GM12872 (cell line): ENCODE data around the gene IKZF4.

ENCODE experiments used
- CTCF ChIP-seq: IDR thresholded peaks from 3 replicates; pipeline ENCODE4 v1.5.1; 2011; ENCODE audit warnings: low read depth, mild to moderate bottlenecking, low read length, moderate library complexity; ENCODE audit not compliant: insufficient read depth

IKZF4 gene

GRCh38 chr12:55979069-55979468 lies 41.8 kb upstream of the IKZF4 start:
- no peak for TF ChIP-seq CTCF

GRCh38 chr12:55982319-55982936 lies 38.4 kb upstream of the IKZF4 start:
- TF ChIP-seq CTCF: no peak

- TF ChIP-seq CTCF: no peak
Observed at GRCh38 chr12:55983232-55983842, 37.5 kb upstream of the IKZF4 start.

- TF ChIP-seq CTCF: no peak
Observed at GRCh38 chr12:55984861-55985260, 36.0 kb upstream of the IKZF4 start.

- no peak for TF ChIP-seq CTCF
Observed at GRCh38 chr12:55985341-55985740, 35.5 kb upstream of the IKZF4 start.

GRCh38 chr12:55991110-55991509 lies 29.7 kb upstream of the IKZF4 start:
- TF ChIP-seq CTCF: no peak

- TF ChIP-seq CTCF: no peak
Observed at GRCh38 chr12:55993230-55993853, 27.5 kb upstream of the IKZF4 start.
